HG02759 (cell line): ENCODE data around the gene MUC4.
"Not testable (repeated sequence)": the region's sequence is repeated elsewhere in the genome, so short reads cannot be mapped to it uniquely, and the experiment has no call there.

Experiments
- ATAC-seq: cut with Tn5 transposase; IDR thresholded peaks from one replicate; pipeline ENCODE4 v1.9.1; 2021; ENCODE audit warnings: mild to moderate bottlenecking, moderate library complexity; ENCODE audit not compliant: unreplicated experiment

The MUC4 gene

GRCh38 chr3:195788711-195789581 is 22.8 kb downstream of the MUC4 start:
- no peak for ATAC-seq

DNA sequence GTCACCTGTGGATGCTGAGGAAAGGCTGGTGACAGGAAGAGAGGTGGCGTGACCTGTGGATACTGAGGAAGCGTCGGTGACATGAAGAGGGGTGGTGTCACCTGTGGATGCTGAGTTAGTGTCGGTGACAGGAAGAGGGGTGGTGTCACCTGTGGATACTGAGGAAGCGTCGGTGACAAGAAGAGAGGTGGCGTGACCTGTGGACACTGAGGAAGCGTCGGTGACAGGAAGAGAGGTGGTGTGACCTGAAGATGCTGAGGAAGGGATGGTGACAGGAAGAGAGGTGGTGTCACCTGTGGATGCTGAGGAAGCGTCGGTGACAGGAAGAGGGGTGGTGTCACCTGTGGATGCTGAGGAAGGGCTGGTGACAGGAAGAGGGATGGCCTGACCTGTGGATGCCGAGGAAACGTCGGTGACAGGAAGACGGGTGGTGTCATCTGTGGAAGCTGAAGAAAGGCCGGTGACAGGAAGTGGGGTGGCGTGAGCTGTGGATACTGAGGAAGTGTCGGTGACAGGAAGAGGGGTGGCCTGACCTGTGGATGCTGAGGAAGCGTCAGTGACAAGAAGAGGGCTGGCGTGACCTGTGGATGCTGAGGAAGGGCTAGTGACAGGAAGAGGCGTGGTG is 25.8 kb downstream of the MUC4 start:
- ATAC-seq, result not testable (repeated sequence)

GRCh38 chr3:195784031-195784430 is 27.7 kb downstream of the MUC4 start:
- ATAC-seq, result not testable (repeated sequence)

DNA sequence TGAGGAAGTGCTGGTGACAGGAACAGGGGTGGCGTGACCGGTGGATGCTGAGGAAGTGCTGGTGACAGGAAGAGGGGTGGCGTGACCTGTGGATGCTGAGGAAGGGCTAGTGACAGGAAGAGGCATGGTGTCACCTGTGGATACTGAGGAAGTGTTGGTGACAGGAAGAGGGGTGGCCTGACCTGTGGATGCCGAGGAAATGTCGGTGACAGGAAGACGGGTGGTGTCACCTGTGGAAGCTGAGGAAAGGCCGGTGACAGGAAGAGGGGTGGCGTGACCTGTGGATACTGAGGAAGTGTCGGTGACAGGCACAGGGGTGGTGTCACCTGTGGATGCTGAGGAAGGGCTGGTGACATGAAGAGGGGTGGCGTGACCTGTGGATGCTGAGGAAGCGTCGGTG is 30.5 kb downstream of the MUC4 start:
- not testable (repeated sequence) for ATAC-seq

GRCh38 chr3:195777975-195778374 is 33.8 kb downstream of the MUC4 start:
- no peak for ATAC-seq

GRCh38 chr3:195774917-195775316 is 36.8 kb downstream of the MUC4 start:
- no peak for ATAC-seq

DNA sequence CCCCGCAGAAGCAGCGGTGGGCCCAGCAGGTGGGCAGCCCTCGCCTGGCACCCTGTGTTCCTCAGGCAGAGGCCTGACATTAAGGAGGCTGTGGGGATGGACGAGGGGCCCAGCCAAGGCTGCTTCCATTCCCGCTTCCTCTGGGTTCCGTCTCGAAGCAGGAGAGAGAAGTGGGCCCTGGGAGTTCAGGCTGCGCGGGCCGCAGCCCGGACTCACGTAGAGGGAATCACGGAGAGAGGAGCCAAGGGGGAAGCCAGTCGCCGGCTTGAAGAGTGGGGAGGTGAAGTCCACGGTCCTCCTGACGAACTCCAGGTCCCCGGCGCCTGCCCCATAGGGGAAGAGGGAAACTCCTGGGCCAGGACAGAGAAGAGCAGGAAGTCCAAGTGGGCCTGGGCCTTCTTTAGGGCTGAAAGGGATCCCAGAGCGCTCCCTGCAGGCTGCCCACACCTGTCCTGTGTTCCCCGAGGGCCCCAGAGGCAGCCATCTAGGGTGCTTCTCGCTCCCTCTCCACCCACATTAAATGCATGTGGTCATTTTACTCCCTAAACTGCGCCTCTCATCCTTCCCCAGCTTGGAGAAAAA is 37.7 kb downstream of the MUC4 start:
- ATAC-seq, result no peak

- no peak for ATAC-seq
Measured at GRCh38 chr3:195771646-195772300, 40.0 kb downstream of the MUC4 start.

DNA sequence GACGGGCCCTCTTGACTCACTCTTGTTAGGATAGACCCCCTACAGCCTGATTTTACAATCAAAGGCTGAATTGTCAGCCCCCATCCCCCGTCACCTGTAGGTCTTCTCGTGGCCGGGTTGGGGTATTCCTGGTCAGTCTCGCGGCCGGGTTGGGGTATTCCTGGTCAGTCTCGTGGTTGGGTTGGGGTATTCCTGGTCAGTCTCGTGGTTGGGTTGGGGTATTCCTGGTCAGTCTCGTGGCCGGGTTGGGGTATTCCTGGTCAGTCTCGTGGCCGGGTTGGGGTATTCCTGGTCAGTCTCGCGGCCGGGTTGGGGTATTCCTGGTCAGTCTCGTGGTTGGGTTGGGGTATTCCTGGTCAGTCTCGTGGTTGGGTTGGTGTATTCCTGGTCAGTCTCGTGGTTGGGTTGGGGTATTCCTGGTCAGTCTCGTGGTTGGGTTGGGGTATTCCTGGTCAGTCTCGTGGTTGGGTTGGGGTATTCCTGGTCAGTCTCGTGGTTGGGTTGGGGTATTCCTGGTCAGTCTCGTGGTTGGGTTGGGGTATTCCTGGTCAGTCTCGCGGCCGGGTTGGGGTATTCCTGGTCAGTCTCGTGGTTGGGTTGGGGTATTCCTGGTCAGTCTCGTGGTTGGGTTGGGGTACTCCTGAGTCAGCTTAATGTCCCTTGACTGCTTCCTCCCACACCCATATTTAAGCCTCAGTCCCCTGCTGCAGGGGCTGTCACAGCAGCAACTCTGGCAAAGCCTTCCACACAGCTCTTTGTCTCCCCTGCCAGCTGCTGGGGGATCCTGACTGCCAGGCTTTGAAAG is 40.7 kb downstream of the MUC4 start:
- ATAC-seq, result not testable (repeated sequence)

- no peak for ATAC-seq
Measured at GRCh38 chr3:195770081-195770840, 41.5 kb downstream of the MUC4 start.

- no peak for ATAC-seq
Measured at GRCh38 chr3:195769551-195769950, 42.2 kb downstream of the MUC4 start.

DNA sequence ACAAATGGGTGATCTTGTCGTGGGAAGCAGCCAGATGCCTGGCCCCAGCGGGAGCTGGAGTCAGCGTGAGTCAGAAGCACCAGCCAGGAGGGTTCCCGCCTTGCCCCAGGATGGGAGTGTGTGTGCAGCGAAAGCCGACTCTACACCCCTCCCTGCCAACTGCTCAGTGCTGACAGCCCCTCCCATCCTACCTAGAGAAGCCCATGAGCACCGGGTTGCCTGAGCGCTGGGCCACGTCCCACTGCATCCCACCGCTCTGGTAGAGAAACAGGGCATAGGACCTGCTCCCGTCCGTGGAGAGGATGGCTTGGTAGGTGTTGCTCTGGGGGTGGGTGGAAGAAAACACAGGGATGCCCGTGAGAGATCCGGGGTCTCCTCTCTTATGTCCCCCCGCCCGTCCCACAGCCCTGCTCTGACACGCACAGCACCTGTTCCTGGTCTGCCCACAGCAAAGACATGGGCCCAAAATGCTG is 42.9 kb downstream of the MUC4 start:
- ATAC-seq, result no peak

- ATAC-seq, result no peak
Measured at GRCh38 chr3:195768414-195768813, 43.3 kb downstream of the MUC4 start.

DNA sequence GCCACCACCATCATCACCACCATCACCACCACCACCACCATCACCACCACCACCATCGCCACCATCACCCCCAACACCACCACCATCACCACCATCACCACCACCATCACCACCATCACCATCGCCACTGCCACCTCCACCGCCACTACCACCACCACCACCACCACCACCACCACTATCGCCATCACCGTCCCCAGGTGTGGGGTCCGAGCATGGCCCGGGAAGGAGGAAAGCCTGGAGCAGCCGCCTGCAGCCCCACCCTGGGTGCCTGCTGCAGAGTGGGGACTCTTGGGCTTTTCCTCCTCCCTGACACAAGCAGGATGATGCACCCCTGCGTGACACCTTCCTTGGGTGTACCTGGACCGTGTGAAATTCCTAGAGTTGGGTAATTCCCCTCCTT is 43.9 kb downstream of the MUC4 start:
- no peak for ATAC-seq

DNA sequence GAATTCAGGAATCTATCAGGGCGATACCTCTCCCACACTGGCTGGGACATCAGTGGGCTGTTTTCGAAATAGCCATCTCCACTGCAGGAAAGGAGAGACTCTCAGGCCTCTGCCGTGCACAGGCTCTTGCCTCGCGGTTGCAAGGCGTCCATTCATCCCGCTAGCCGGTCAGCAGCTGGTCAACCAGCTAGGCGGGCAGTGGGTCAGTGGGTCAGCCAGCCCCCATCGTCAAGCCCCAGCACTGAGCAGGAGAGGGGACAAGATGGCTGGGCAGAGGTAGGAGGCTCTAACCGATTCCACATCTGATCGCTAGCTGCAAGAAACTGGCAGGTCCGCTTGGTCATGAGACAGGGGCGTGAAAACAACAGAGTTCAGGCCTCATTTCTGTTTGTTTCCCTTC is 45.1 kb downstream of the MUC4 start:
- no peak for ATAC-seq

- ATAC-seq, result no peak
Measured at GRCh38 chr3:195764961-195765706, 46.6 kb downstream of the MUC4 start.

GRCh38 chr3:195763843-195764825 is 47.6 kb downstream of the MUC4 start:
- ATAC-seq, result no peak
